SU-DHL-6 (cell line): ENCODE results near the gene CT45A7.
"Not testable (repeated sequence)": the region's sequence is repeated elsewhere in the genome, so short reads cannot be mapped to it uniquely, and the experiment has no call there.

Source experiments
- CTCF ChIP-seq: fragments of 200-600 bp; sonication (generic); IDR thresholded peaks from one replicate; pipeline ENCODE4 v1.5.1; 2017; ENCODE audit warnings: antibody characterized with exemption, mild to moderate bottlenecking, low read length, moderate library complexity; ENCODE audit not compliant: insufficient read depth, poor library complexity, severe bottlenecking
- EZH2phosphoT487 ChIP-seq: fragments of 200-600 bp; sonication (generic), shearing (Covaris generic); conservative IDR thresholded peaks from 2 replicates; pipeline ENCODE4 v1.6.1; 2018; ENCODE audit warnings: mild to moderate bottlenecking, antibody characterized with exemption, low read length, moderate library complexity, mixed read lengths

GRCh38 chrX:135854438-135854837, 17.4 kb upstream of the CT45A7 start, which contains the start of gene CT45A8:
- TF ChIP-seq CTCF, EZH2phosphoT487: not testable (repeated sequence)
